Smooth muscle cell (in vitro differentiated cells): ENCODE measurements around the gene PHTF2. TPM values are rescaled to one million over a fixed set of nuclear protein-coding genes. Genes with fewer than 3 reads are reported as not detected.
"Not testable (repeated sequence)": the region's sequence is repeated elsewhere in the genome, so short reads cannot be mapped to it uniquely, and the experiment has no call there.

Experiments used
- DNase-seq: peaks from one replicate; lab custom pipeline; 2025; ENCODE audit not compliant: unreplicated experiment; lab: John Stamatoyannopoulos, UW
- H2AFZ ChIP-seq: fragments of 200-600 bp; sonication (generic); 2 replicates; pipeline ENCODE4 v1.6.0; 2016; ENCODE audit warnings: antibody characterized with exemption, low read depth, mild to moderate bottlenecking
- H3F3A ChIP-seq: fragments of 200-600 bp; sonication (generic); 2 replicates; pipeline ENCODE4 v1.6.0; 2017; ENCODE audit warnings: antibody characterized with exemption, low read depth
- H3K27ac ChIP-seq: fragments of 200-600 bp; sonication (generic); 2 replicates; pipeline ENCODE4 v1.5.1; 2016; ENCODE audit warnings: low read depth, mild to moderate bottlenecking
- H3K27me3 ChIP-seq: fragments of 200-600 bp; sonication (generic); 2 replicates; pipeline ENCODE4 v1.6.1; 2016; ENCODE audit warnings: low read depth, mild to moderate bottlenecking
- H3K36me3 ChIP-seq: fragments of 200-600 bp; sonication (generic); 2 replicates; pipeline ENCODE4 v1.5.1; 2016; ENCODE audit warnings: low read depth
- H3K4me1 ChIP-seq: fragments of 200-600 bp; sonication (generic); 2 replicates; pipeline ENCODE4 v1.5.1; 2016; ENCODE audit warnings: low read depth
- H3K4me2 ChIP-seq: fragments of 200-600 bp; sonication (generic); 2 replicates; pipeline ENCODE4 v1.6.0; 2016; ENCODE audit warnings: mild to moderate bottlenecking
- H3K4me3 ChIP-seq: fragments of 200-600 bp; sonication (generic); 2 replicates; pipeline ENCODE4 v1.5.1; 2016; ENCODE audit warnings: mild to moderate bottlenecking
- H3K79me2 ChIP-seq: fragments of 200-600 bp; sonication (generic); 2 replicates; pipeline ENCODE4 v1.6.0; 2016; ENCODE audit warnings: low read depth, mild to moderate bottlenecking
- H3K9ac ChIP-seq: fragments of 200-600 bp; sonication (generic); 2 replicates; pipeline ENCODE4 v1.6.0; 2016; ENCODE audit warnings: low read depth
- H3K9me3 ChIP-seq: fragments of 200-600 bp; sonication (generic); replicated peaks from 2 replicates; pipeline ENCODE4 v1.5.1; 2016; ENCODE audit warnings: low read depth
- H4K20me1 ChIP-seq: fragments of 200-600 bp; sonication (generic); 2 replicates; pipeline ENCODE4 v1.6.0; 2016; ENCODE audit warnings: low read depth
- CTCF ChIP-seq: fragments of 200-600 bp; sonication (generic); IDR thresholded peaks from 2 replicates; pipeline ENCODE4 v1.5.1; 2017; ENCODE audit warnings: borderline replicate concordance, mild to moderate bottlenecking, antibody characterized with exemption; ENCODE audit not compliant: insufficient read depth, poor library complexity, severe bottlenecking
- WGBS: methylation state at CpG from one replicate; pipeline ENCODE4 v1.1.7; 2016; ENCODE audit warnings: low lambda C conversion rate; 5-methylcytosine and 5-hydroxymethylcytosine counted together
- polyA plus RNA-seq: library from polyadenylated mRNA; unstranded; fragments of >200 nt; fragmentation: Nextera tagmentation; extraction: Ambion mirVana; gene quantifications from 2 replicates; pipeline ENCODE4 v1.2.1, GENCODE V29; 2016
- total RNA-seq: library from RNA; depleted of rRNA; stranded (reverse); fragments of >200 nt; gene quantifications from 2 replicates; pipeline ENCODE4 v1.2.3, GENCODE V29; 2014

Gene PHTF2
- total and polyA plus RNA-seq, 2 experiments from 2014 or later = 66.6 to 100 TPM

GRCh38 chr7:77783545-77783944 lies 15.0 kb upstream of the PHTF2 start:
- 93% methylated on average over 3 of the region's 3 CpGs for WGBS
- no peak overlapping the region for H3K27ac ChIP-seq

GRCh38 chr7:77784426-77784825 lies 14.1 kb upstream of the PHTF2 start:
- H3K4me1 ChIP-seq, H3K36me3 ChIP-seq, H3K27ac ChIP-seq, H4K20me1 ChIP-seq, H3F3A ChIP-seq, H3K4me2 ChIP-seq, H2AFZ ChIP-seq, DNase-seq, H3K4me3 ChIP-seq, H3K9me3 ChIP-seq, H3K9ac ChIP-seq, H3K27me3 ChIP-seq, H3K79me2 ChIP-seq: not testable (repeated sequence)
- WGBS = 99% methylated on average over 10 of the region's 10 CpGs

More at GRCh38 chr7:77783545-77783944, 15.0 kb upstream of the PHTF2 start:
- H3K4me1 ChIP-seq = no peaks in the 10 kb centered on the region
- H4K20me1 ChIP-seq = no peaks in the 10 kb centered on the region
- no peak overlapping the region for H3K4me3 ChIP-seq
- H3K4me2 ChIP-seq = no peak overlapping the region
- DNase-seq = no peak
- H3K36me3 ChIP-seq = no peaks in the 10 kb centered on the region
- no peaks in the 10 kb centered on the region for H3F3A ChIP-seq
- TF ChIP-seq CTCF = no peak
- H3K79me2 ChIP-seq = no peaks in the 10 kb centered on the region
- H3K9me3 ChIP-seq = no peaks in the 10 kb centered on the region
- no peak overlapping the region for H3K9ac ChIP-seq
- H2AFZ ChIP-seq = no peak overlapping the region
- no peaks in the 10 kb centered on the region for H3K27me3 ChIP-seq

GRCh38 chr7:77786018-77786417 lies 12.6 kb upstream of the PHTF2 start:
- Histone ChIP-seq H3K9me3 (no peaks in the 10 kb centered on the region), H3K27me3 (no peaks in the 10 kb centered on the region), H3K27ac (no peak overlapping the region), H3K79me2 (no peaks in the 10 kb centered on the region), H3K36me3 (no peaks in the 10 kb centered on the region), H2AFZ (no peak overlapping the region), H3F3A (no peaks in the 10 kb centered on the region), H3K4me2 (no peak overlapping the region), H3K4me3 (no peak overlapping the region), H3K4me1 (no peaks in the 10 kb centered on the region), H4K20me1 (no peaks in the 10 kb centered on the region), H3K9ac (no peak overlapping the region)
- TF ChIP-seq CTCF = no peak
- WGBS = 96% methylated on average over 3 of the region's 3 CpGs
- DNase-seq = no peak

GRCh38 chr7:77786741-77787140 lies 11.8 kb upstream of the PHTF2 start:
- Histone ChIP-seq H3K4me2 (no peak overlapping the region), H2AFZ (no peak overlapping the region), H4K20me1 (no peaks in the 10 kb centered on the region), H3K4me3 (no peak overlapping the region), H3K36me3 (no peaks in the 10 kb centered on the region), H3F3A (no peaks in the 10 kb centered on the region), H3K27ac (no peak overlapping the region), H3K27me3 (no peaks in the 10 kb centered on the region), H3K4me1 (no peaks in the 10 kb centered on the region), H3K79me2 (no peaks in the 10 kb centered on the region), H3K9me3 (no peaks in the 10 kb centered on the region), H3K9ac (no peak overlapping the region)
- DNase-seq = no peak
- no peak for TF ChIP-seq CTCF
